Body of pancreas (tissue), 4 donors: ENCODE measurements around the gene TPM2.

Experiments
- CTCF ChIP-seq, 7 experiments: fragments of 450-650 bp in 4 of 7; fragments of 200-600 bp in 3 of 7; sonication (generic) in 3 of 7; IDR thresholded peaks; one replicate each; pipeline ENCODE4 v1.5.1; 2016 to 2019; ENCODE audit warnings: antibody characterized with exemption in 7 of 7
- POLR2A ChIP-seq, 3 donors: fragments of 450-650 bp; IDR thresholded peaks; one replicate each; pipeline ENCODE4 v1.6.1; 2016; ENCODE audit warnings: antibody characterized with exemption in 3 of 3, mild to moderate bottlenecking in 2 of 3

DNA sequence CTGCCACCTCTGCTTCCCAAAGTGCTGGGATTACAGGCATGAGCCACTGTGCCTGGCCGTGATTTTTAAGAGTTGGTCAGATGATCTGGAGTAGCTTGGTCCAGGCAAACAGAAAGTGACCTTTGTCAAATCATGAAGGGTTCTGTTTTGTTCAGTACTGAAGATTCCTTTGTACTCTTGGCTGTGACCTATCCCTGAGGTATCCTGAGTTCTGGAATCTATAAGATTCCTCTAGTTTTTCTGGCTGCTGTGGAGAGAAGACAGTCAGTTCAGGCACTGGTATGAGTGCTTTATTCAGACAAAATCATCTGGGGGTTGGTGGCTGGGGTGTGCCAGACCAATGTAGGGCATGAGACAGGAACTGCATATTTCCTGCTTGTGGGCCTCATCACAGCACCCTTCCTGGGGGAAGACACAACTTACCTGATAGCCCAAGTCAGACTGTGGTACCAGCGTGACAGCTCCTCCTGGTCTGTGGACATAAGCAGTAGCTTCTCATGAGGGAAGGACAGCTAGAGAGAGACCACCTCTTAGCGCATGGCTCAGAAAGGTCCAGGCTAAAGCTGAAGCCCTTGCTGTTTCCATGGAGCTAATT lies 27.9 kb downstream of the TPM2 start:
- TF ChIP-seq CTCF (IDR thresholded peaks at IDR 0.05) (no peak), POLR2A (IDR thresholded peaks at IDR 0.05) (no peak)
